H1 (cell line): Measurements from ENCODE around the gene CUX1. TPM values are rescaled to one million over a fixed set of nuclear protein-coding genes. Genes with fewer than 3 reads are reported as not detected.

Experiments used
- CTCF ChIP-seq, 3 experiments: IDR thresholded peaks; 1 replicate in 2 of 3; 2 replicates in 1 of 3; pipeline versions ENCODE4 v1.5.1 to v1.6.1; 2011; ENCODE audit warnings: low read length in 3 of 3, mild to moderate bottlenecking in 3 of 3, inconsistent platforms in 2 of 3, low read depth in 1 of 3, moderate library complexity in 1 of 3; ENCODE audit not compliant: insufficient read depth in 1 of 3; ENCODE audit errors: control extremely low read depth in 1 of 3
- GTF2F1 ChIP-seq: IDR thresholded peaks from 2 replicates; pipeline ENCODE4 v1.6.1; 2012; ENCODE audit warnings: low read depth, low read length, improper control_type of control experiment, borderline replicate concordance
- JUND ChIP-seq: IDR thresholded peaks from 2 replicates; pipeline ENCODE4 v1.6.1; 2011; ENCODE audit warnings: mild to moderate bottlenecking, improper control_type of control experiment, low read length
- POLR2AphosphoS5 ChIP-seq: IDR thresholded peaks from 2 replicates; pipeline ENCODE4 v1.6.1; 2011; ENCODE audit warnings: low read depth, low read length
- RXRA ChIP-seq: IDR thresholded peaks from 2 replicates; pipeline ENCODE4 v1.6.1; 2011; ENCODE audit warnings: low read depth, mild to moderate bottlenecking, low read length, moderate library complexity; ENCODE audit not compliant: insufficient read depth
- SAP30 ChIP-seq: fragments of 300-600 bp; sonication (generic); IDR thresholded peaks from 2 replicates; pipeline ENCODE4 v1.7.1; 2012; ENCODE audit warnings: low read length, moderate library complexity, mild to moderate bottlenecking, inconsistent platforms; ENCODE audit not compliant: insufficient read depth, insufficient replicate concordance
- SUZ12 ChIP-seq: fragments of 200-600 bp; sonication (generic); IDR thresholded peaks from 2 replicates; pipeline ENCODE4 v1.6.1; 2012; ENCODE audit warnings: mild to moderate bottlenecking, inconsistent platforms, low read length, moderate library complexity, mixed read lengths
- YY1 ChIP-seq: IDR thresholded peaks from 2 replicates; pipeline ENCODE4 v1.6.1; 2011; ENCODE audit warnings: low read depth, mild to moderate bottlenecking, low read length
- polyA plus RNA-seq, 7 experiments: library from polyadenylated mRNA; depleted of rRNA in 3 of 7; stranded (reverse) in 5 of 7; unstranded in 2 of 7; fragments of >200 nt in 5 of 7; fragments of 200-250 nt in 2 of 7; gene quantifications; 1 replicate in 5 of 7; 2 replicates in 1 of 7; 4 replicates in 1 of 7; pipeline versions ENCODE4 v1.2.1 to v1.2.3, GENCODE V29; 2011 to 2013; ENCODE audit warnings: missing spikeins in 2 of 7, mixed read lengths in 2 of 7
- total RNA-seq: library from RNA; stranded (reverse); fragmentation: NEBNext Ultra II Directional; extraction: Animal tissue kit (Norgen Biotek cat#: 25700); gene quantifications from 2 replicates; pipeline ENCODE4 v1.2.1, GENCODE V29; 2021
- TF ChIP-seq, protein P1 (sequence below): IDR thresholded peaks from 2 replicates; pipeline ENCODE4 v1.6.1; 2011; ENCODE audit warnings: low read length, improper control_type of control experiment

The CUX1 gene
- total and polyA plus RNA-seq, 2 of the 8 experiments (the other 6 are each of a cell fraction or from before 2014, with no cell fraction given), result 21.6 to 65.9 TPM

DNA sequence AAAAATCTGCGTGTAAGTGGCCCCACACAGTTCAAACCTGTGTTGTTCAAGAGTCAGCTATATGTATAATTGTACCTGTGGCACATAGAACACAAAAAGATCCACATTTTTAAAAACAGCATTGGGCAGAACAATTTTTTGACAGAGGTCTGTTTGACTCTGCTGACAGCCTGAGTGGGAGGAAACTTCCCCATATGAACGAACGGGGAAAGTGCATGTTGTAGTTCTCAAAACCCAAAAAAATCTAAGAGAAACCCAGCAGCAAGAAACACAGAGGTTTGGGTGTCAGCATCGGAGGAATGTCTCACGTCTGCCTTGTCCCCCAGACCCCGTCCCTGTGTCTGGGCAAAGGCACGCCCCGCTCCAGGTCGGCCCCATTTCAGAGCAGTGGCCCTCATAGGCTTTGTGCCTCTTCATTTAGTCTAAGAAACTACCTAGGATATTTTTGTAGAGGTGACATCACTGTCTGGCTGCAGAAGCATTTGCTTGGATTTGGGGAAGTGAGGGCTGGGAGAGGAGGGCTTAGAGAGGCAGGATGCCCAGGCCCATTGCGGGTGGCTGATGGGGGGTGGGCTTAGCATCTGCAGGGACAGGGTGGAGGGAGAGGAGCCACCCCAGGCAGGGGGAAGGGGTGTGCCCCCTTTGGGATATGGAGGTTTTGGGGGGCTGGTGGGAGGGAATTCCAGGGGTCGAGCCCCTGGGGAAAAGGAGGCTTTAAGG lies 11.0 kb downstream of the CUX1 start (continued):
- TF ChIP-seq CTCF (IDR thresholded peaks at IDR 0.05; ENCODE audit: control extremely low read depth in 1 of 3, insufficient read depth in 1 of 3, low read depth in 1 of 3, low read length in 3 of 3) (no peak), SAP30 (no peak), POLR2AphosphoS5 (no peak), YY1 (no peak), SUZ12 (no peak), RXRA (no peak), JUND (no peak), GTF2F1 (no peak)
- TF ChIP-seq, protein P1, sequence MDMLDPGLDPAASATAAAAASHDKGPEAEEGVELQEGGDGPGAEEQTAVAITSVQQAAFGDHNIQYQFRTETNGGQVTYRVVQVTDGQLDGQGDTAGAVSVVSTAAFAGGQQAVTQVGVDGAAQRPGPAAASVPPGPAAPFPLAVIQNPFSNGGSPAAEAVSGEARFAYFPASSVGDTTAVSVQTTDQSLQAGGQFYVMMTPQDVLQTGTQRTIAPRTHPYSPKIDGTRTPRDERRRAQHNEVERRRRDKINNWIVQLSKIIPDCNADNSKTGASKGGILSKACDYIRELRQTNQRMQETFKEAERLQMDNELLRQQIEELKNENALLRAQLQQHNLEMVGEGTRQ, result no peak
